Measurements from ENCODE around the gene ELMOD3.
"Not testable (repeated sequence)": the region's sequence is repeated elsewhere in the genome, so short reads cannot be mapped to it uniquely, and the experiment has no call there.

The ELMOD3 gene

DNA sequence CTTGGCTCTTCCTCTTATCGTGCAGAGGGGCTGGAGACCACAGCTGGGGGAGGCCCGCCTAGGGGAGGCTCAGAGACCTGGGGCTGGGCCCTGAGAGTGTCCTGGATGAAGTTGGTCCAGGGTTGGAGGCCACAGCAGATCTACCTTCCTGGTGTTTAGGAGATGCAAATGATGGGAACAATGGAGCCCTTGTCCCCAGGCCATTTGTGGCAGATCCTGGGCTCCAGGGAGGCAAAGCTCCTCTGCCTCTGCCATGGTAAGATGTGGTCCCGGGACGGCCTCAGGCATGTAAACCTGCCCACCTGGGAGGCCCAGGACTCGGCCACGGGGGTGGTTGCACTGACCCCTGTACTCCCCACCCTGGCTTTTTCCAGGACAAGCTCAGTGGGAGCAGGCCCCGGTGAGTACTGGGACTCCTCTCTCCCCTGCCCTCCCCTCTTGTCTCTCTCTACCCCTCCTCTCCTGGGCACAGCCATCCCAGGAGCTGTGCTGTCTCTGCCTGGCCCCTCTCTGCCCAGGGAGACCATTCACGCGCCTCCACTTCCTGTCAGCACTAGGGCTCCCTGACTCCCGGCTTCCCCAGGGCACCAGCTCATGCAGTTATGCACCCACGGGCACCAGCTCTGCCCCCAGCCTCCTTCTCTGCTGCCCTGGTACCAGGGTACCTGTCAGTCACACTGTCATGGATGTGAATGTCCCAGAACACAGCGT lies 74.8 kb downstream of the ELMOD3 start:
- DNase-seq, result no peak

DNA sequence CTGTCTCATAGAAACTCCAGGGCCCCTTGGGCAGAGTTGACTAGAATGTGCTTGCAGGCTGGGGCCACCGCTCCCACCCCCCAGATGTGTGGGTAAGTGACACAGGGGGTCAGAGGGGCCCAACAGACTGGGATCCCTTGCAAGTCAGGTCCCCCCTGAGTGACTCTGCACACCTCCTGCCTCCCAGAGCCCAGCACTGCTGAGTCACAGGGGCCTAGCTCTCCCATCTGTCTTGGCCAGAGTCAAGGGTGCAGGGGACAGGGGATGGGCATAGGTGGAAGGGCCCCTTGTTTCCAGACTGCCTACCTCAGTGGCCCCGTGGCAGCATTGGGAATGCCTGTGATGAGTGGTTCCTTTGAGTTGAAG lies 75.3 kb downstream of the ELMOD3 start:
- no peak for DNase-seq

- DNase-seq, result no peak
These were observed 76.4 kb downstream of the ELMOD3 start for GRCh38 chr2:85430752-85431569.

GRCh38 chr2:85431570-85432205 lies 77.1 kb downstream of the ELMOD3 start:
- no peak for DNase-seq

- DNase-seq, result no peak
These were observed 79.0 kb downstream of the ELMOD3 start for GRCh38 chr2:85433511-85434089.

DNA sequence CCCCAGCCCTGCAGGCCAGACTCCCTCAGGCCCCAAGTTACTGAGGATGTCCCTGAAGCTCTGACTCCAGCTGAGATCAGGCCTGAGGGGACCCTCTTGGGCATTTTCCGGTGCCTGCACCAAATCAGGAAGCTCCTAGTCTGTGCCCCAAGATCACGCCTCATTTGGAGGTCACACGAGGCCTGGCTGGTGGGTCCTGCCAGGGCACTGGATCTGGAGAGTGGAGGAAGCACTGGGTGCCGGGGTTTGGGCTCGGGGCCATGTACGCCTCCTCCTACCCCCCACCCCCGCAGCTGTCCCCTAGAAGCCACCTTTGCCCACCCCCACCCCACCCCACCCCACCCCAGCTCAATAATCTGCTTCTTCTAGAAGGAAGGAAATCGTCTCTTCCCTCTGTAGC lies 80.1 kb downstream of the ELMOD3 start:
- no peak for DNase-seq

DNA sequence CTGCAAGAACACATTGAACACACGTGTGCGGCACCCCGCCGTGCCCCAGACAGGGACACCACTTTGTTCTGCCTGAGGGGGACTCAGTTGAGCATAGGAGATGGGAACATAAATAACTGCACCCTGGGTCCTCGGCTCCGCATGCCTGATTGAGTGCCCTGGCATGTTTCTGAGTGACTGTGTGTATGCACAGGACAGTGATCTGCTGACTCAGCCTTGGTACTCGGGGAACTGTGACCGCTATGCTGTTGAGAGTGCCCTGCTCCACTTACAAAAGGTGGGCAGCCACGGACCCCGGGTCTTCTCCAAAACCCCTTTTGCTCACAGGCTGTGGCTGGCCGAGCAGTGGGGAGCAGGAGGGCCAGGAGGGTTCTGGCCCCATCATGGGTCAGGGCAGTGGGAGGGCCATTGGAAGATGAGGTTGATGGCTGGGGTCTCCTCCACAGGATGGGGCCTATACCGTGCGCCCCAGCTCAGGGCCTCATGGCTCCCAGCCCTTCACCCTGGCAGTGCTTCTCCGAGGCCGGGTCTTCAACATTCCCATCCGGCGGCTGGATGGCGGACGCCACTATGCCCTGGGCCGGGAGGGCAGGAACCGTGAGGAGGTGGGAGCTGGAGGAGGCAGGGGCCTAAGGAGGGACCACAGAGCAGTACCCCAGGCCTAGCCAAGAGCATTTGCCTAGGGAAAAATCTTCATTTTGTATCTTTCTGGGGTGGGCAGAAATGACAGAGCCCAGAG lies 80.8 kb downstream of the ELMOD3 start:
- no peak for DNase-seq

- no peak for DNase-seq
These were observed 81.6 kb downstream of the ELMOD3 start for GRCh38 chr2:85435981-85436835.

DNA sequence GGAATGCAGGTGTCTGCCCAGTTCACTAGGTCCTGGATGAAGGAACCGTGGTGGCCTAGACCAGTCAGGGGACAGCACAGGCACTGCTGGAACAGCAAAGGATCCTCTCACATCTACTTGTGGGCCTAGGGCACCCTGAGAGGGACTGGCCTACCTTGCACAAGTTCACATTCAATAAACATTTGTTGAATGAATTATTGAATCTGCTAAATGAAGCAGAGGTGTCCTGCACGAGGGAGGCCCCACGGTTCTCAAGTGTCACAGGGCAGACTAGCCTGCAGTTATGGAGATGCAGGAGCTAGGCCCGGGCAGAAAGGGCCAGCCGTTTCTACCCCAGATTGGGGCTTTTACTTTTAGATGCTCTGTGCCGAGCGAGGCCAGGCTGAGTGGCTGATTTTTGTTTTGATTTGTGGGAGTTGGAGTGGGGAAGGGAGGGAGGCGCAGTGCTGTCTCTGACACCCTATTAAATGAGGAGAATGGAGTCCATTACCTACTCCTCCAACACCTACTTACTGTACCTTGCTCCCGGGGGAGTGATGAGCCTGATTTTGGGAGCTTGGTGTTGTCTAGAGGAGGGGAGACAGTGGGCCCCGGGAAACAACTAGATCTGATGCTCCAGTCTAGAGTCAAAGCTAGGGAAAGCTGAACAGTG lies 82.4 kb downstream of the ELMOD3 start:
- DNase-seq, result no peak

DNA sequence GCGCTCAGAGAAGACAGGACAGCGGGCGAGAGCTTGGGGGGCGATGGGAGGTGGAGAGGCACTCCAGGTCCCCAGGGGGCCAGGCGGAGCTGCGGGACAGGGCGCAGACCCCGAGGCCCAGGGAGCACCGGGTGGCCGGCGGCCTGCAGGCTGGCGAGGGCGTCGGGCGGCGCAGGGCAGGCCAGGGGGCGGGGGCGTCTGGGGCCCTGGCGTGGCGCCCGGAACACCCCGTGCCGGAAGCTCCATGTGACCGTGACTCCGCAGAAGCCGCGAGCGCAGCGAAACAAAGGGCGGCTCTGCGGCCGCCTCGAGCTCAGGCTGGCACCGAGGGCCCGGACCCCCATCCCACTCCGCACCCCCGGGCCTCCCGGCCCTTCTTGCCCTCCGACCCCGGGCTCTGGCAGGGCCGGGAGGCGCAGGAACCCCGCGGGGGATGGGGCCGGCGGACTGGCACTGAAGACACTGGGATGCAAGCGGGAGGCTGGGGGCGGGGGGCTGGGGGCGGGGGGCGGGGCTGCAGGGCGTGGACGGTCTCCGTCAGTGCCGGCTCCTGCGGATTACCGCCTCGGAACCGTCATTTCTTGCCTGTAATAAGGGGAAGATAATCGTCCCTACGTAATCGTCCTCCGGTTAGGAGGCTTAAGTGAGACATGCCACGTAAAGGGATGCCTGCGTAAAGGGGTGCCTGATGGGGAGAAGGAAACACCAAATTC lies 83.1 kb downstream of the ELMOD3 start:
- DNase-seq, result peak; percentile 91

DNA sequence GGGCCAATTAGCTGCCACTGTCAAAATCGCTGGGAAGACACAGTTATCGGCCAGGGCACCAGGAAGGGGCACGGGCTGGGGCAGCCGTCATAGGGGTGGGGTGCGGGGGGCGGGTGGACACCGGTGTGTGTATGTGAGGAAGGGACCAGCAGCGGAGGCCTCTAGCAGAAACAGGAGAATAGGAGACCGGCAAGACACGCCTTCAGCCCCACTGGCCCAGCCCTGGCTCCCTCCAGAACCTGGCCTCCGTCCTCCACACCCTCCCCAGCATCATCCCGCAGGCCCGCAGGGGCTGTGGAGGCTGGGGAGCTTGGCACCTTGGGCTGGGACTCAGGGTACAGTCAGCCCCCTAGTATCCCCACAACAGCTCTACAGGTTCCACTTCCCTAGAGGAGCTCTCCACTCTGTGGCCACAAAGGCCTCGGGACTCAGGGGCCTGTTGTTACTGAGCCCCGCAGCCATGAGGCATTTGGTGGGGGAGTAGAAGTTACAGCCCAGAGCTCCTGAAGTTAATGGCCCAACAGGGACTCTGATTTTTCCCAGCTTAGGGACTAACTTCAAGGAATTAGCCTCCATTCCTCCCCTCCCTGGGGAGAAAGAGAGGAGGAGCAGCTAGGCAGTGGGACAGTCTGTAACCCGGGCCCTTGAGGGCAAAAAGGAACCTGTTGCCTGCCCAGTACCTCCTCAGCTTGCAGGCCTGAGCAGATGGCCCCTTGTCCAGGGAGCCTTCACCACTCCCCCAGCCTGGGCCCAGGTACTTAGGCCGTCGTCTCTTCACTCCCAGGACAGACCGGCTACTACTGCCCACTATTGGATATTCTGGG lies 83.8 kb downstream of the ELMOD3 start:
- DNase-seq, result no peak

DNA sequence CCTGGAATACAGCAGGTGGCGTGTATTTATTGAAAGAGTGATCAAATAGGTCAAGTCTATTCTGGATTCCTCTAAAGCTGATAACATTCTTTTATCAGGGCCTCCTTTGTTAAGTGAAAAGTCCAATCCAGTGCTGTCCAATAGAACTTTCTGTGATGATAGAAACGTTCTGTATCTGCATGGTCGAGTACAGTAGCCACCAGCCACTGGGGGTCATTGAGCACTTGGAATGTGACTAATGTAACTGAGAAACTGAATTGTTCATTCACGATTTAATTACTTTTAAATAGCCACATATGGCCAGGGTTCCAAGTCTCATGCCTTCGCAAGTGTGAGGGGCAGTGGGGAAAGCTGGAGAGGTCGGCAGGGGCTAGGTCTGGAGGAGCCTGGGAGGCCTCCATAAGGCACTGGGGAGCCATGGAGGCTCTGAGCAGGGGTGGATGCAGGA lies 84.5 kb downstream of the ELMOD3 start:
- DNase-seq, result no peak

GRCh38 chr2:85439569-85439968 lies 85.0 kb downstream of the ELMOD3 start:
- DNase-seq, result not testable (repeated sequence)

- DNase-seq, result no peak
These were observed 85.4 kb downstream of the ELMOD3 start for GRCh38 chr2:85439986-85440385.

DNA sequence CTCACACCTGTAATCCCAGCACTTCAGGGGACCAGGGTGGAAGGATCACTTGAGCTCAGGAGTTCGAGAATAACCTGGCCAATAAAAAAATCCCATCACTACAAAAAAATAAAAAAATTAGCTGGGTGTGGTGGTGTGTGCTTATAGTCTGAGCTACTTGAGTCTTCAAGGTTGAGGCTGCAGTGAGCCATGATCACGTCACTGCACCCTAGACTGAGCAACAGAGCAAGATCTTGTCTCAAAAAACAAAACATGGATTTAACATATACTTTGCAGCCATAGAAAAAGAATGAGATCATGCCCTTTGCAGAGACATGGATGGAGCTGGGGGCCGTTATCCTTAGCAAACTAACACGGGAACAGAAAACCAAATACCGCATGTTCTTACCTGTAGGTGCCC lies 86.2 kb downstream of the ELMOD3 start:
- DNase-seq, result no peak

Data from activated effector memory CD4-positive, alpha-beta T cell treated with anti-CD3 and anti-CD28 coated beads, Interleukin-2, amount 50 U/mL, for 16 hours (primary cell).